ENCODE results near the gene FRMD1.

Gene FRMD1

GRCh38 chr6:168119539-168119938 lies 40.5 kb upstream of the FRMD1 start:
- in situ Hi-C loops (cut with MboI; ENCODE audit: low sequenced_read_pairs, unreplicated experiment): no loop called here
- TF ChIP-seq, protein P1, sequence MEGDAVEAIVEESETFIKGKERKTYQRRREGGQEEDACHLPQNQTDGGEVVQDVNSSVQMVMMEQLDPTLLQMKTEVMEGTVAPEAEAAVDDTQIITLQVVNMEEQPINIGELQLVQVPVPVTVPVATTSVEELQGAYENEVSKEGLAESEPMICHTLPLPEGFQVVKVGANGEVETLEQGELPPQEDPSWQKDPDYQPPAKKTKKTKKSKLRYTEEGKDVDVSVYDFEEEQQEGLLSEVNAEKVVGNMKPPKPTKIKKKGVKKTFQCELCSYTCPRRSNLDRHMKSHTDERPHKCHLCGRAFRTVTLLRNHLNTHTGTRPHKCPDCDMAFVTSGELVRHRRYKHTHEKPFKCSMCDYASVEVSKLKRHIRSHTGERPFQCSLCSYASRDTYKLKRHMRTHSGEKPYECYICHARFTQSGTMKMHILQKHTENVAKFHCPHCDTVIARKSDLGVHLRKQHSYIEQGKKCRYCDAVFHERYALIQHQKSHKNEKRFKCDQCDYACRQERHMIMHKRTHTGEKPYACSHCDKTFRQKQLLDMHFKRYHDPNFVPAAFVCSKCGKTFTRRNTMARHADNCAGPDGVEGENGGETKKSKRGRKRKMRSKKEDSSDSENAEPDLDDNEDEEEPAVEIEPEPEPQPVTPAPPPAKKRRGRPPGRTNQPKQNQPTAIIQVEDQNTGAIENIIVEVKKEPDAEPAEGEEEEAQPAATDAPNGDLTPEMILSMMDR (IDR thresholded peaks at IDR 0.05; ENCODE audit: borderline replicate concordance, control extremely low read depth, extremely low read depth, insufficient read depth, missing control alignments): no peak
- DNase-seq (ENCODE audit: low spot score): no peak

GRCh38 chr6:168118935-168119334 lies 39.9 kb upstream of the FRMD1 start:
- no peak for DNase-seq (ENCODE audit: low spot score)
- in situ Hi-C loops (cut with MboI; ENCODE audit: low sequenced_read_pairs, unreplicated experiment): no loop called here
- TF ChIP-seq, protein P1 (IDR thresholded peaks at IDR 0.05; ENCODE audit: borderline replicate concordance, control extremely low read depth, extremely low read depth, insufficient read depth, missing control alignments): no peak

DNA sequence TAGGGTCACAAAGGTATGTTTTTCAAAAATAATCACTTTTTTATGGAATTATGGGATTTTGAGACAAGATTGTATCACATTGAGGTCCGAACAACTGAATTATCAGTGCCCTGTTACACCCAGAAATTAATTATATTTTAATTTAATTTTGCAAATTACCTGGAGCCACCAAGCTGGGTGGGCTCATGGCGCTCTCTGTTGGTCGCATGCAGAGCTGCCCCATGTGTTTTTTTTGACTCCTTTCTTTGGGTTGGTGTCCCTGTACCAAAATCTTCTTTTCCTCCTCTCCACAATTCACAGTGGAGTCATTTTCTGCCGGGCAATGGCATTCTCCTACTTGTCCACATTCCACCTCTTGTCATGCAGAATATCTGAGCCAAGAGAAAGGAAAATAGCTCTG lies 38.9 kb upstream of the FRMD1 start:
- TF ChIP-seq, protein P1 (IDR thresholded peaks at IDR 0.05; ENCODE audit: borderline replicate concordance, control extremely low read depth, extremely low read depth, insufficient read depth, missing control alignments): no peak
- no peak for DNase-seq (ENCODE audit: low spot score)
- in situ Hi-C loops (cut with MboI; ENCODE audit: low sequenced_read_pairs, unreplicated experiment): no loop called here

- no peak for DNase-seq (ENCODE audit: low spot score)
- TF ChIP-seq, protein P1 (IDR thresholded peaks at IDR 0.05; ENCODE audit: borderline replicate concordance, control extremely low read depth, extremely low read depth, insufficient read depth, missing control alignments): no peak
- in situ Hi-C loops (cut with MboI; ENCODE audit: low sequenced_read_pairs, unreplicated experiment): no loop called here
Observed at GRCh38 chr6:168116975-168117899, 38.2 kb upstream of the FRMD1 start.

GRCh38 chr6:168116438-168116974 lies 37.5 kb upstream of the FRMD1 start:
- no peak for DNase-seq (ENCODE audit: low spot score)
- TF ChIP-seq, protein P1 (IDR thresholded peaks at IDR 0.05; ENCODE audit: borderline replicate concordance, control extremely low read depth, extremely low read depth, insufficient read depth, missing control alignments): no peak
- in situ Hi-C loops (cut with MboI; ENCODE audit: low sequenced_read_pairs, unreplicated experiment): no loop called here

- in situ Hi-C loops (cut with MboI; ENCODE audit: low sequenced_read_pairs, unreplicated experiment): no loop called here
- no peak for DNase-seq (ENCODE audit: low spot score)
- TF ChIP-seq, protein P1 (IDR thresholded peaks at IDR 0.05; ENCODE audit: borderline replicate concordance, control extremely low read depth, extremely low read depth, insufficient read depth, missing control alignments): no peak
Observed at GRCh38 chr6:168115748-168116437, 36.9 kb upstream of the FRMD1 start.
